NCI-H1105 (cell line): ENCODE data around the gene CRISPLD2.
"Not testable (repeated sequence)": the region's sequence is repeated elsewhere in the genome, so short reads cannot be mapped to it uniquely, and the experiment has no call there.

Experiments
- DNase-seq: peaks from one replicate; lab custom pipeline; 2025; lab: John Stamatoyannopoulos, UW

CRISPLD2 gene

GRCh38 chr16:84840687-84841627, 21.2 kb downstream of the CRISPLD2 start:
- DNase-seq: no peak

GRCh38 chr16:84841787-84842300, 22.1 kb downstream of the CRISPLD2 start:
- peak; percentile 77 for DNase-seq

GRCh38 chr16:84842516-84843148, 22.8 kb downstream of the CRISPLD2 start:
- DNase-seq: peak; percentile 42

DNA sequence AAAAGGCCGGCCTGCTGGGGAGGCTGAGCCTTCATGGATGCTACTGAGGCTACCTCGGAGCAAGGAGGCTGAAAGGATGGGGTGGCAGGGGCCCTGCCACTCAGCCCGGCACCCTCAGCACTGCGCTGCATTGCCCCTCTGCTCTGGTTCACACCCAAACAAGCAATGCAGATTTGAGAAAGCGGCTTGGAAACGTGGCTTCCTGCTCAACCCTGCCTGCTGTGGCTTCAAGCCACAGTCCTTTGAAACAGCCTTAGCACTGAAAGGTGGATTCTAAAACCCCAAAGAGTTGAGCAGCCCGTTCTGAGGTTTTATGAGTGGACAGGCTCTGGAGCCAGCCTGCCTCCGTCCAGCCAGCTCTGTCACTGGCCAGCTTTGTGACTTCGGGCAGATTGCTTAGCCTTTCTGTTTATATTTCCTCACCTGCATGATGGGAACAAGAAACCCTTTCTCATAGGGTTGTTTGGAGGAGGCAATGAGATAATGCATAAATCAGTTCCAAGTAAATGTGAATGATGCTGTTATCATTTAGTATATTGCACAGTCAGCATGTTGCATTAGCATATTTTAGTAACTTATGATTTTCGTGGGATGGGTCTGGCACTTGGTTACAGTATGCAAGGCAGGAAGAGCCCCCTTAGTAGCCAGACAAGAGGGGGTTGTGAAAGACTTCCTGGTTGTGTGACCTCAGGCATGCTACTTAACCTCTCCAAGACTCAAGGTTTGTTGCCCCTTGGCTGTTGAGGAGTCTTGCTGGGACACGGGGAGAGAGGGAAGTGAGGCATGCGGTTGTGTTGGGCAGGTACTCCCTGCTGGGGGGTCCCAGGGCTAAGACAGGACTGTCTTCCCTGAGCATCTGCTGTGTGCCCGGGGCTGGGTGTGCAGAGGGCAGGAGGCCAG, 23.6 kb downstream of the CRISPLD2 start:
- DNase-seq: no peak

GRCh38 chr16:84844049-84844350, 24.2 kb downstream of the CRISPLD2 start:
- DNase-seq: peak; percentile 55

- no peak for DNase-seq
Measured at GRCh38 chr16:84844559-84845495, 25.0 kb downstream of the CRISPLD2 start.

DNA sequence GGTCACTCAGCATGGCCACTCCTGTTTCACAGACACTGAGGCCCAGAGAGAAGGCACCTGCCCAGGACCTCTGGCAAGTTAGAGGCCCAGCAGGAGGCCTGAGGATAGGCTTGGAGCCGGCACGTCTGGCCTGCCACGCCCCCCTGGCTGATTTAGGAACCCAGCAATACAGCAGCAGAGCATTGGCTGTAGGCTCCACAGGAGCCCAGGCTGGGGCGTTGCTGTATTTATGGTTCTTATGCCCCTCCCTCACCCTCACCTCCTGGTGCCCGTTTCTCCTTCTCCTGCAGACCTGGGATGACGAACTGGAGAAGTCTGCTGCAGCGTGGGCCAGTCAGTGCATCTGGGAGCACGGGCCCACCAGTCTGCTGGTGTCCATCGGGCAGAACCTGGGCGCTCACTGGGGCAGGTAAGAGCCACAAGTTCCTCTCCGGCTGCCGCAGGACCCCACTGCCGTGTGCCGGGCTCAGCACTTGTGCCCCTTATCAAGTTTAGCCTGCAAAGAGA, 25.8 kb downstream of the CRISPLD2 start:
- DNase-seq: no peak

- no peak for DNase-seq
Measured at GRCh38 chr16:84847564-84848355, 28.0 kb downstream of the CRISPLD2 start.

DNA sequence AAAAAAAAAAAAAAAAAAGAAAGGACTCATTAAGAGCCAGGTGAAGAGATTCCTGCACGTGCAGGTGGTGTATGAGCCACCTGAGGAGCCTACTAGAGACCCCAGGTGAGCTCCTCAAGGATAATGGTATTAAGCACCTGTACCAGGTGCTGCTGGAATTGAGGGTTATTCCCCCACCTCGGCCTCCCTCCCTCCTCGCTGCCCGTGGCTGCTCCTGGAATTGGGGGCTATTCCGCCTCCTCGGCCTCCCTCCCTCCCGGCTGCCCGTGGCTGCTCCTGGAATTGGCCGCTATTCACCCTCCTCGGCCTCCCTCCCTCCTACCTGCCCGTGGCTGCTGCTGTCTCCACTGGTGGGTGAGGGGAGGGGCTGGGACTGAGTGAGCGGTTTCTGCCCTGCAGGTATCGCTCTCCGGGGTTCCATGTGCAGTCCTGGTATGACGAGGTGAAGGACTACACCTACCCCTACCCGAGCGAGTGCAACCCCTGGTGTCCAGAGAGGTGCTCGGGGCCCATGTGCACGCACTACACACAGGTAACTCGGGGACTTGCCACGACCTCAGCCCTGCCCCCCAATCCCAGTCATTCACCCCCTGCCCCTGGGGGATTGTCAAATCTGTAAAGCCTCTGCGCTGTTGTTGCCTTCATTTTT, 29.3 kb downstream of the CRISPLD2 start:
- no peak for DNase-seq

DNA sequence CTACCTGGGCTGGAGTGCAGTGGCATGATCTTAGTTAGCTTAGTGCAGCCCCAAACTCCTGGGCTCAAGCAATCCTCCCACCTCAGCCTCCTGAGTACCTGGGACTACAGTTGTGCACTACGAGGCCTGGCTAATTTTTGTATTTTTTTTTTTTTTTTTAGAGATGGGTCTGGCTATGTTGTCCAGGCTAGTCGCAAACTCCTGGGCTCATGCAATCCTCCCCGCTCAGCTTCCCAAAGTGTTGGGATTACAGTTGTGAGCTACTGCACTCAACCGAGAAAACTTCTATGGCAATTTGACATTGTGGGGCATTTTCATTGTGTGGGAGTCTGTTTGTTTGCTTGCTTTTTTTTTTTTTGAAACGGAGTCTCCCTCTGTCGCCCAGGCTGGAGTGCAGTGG, 30.0 kb downstream of the CRISPLD2 start:
- DNase-seq: no peak

DNA sequence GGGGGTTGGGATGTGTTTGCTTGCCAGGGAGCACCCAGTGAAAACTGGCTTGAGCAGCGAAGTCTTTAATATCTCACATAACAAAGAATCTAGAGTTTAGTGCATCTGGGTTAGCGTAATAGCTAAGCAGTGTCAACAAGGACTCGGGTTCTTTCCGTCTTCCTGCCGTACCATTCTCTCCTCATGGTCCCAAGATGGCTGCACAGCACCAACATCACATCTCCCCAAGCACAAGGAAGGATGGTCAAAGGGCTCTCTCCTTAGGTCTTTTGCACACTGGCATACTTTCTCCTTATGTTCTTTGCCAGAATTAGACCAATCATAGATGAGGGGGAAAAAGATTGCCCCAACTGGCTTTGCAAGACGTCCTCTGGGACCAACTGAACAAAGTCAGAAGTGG, 30.9 kb downstream of the CRISPLD2 start:
- DNase-seq: no peak

DNA sequence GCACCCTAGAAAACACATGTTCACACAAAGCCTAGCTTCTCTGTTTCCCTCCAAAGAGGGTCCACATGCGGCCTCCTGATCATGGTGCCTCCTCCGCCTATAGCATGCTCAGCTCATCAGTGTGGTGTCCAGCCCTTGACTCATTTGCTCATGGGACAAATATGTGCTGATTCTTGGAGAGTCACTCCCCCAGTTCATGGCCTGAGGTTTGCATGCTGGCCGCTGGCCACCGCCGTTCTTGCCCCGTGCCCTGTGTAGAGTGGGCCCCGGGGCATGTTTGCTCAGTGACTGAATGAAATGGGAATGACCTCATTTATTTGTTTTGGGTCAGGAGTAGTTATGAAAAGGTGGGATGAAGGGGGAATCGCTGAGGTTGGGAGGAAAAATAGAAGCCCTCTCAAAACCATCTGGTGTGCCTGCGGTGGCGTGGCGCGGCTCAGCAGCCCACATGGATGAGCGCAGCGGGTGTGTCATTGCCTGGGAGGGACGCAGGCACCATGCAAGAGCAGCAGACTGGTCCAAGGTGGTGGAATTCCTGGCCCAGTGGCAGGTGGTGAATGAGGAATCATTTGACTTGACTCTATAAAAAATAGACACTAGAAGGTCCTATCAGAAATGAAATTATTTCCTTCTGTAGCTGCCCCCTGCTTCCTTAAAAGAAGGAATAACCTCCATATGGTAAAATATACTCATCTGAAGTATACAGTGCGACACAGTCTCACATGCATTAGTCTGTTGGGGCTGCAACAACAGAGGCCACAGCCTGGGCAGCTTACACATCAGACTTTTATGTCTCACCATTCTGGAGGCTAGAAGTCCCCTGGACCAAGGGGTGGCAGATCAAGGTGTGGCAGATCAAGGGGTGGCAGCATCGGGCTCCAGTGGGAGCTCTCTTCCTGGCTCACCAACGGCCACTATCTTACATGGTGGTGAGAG, 31.7 kb downstream of the CRISPLD2 start:
- no peak for DNase-seq

- no peak for DNase-seq
Measured at GRCh38 chr16:84853534-84853933, 33.7 kb downstream of the CRISPLD2 start.

DNA sequence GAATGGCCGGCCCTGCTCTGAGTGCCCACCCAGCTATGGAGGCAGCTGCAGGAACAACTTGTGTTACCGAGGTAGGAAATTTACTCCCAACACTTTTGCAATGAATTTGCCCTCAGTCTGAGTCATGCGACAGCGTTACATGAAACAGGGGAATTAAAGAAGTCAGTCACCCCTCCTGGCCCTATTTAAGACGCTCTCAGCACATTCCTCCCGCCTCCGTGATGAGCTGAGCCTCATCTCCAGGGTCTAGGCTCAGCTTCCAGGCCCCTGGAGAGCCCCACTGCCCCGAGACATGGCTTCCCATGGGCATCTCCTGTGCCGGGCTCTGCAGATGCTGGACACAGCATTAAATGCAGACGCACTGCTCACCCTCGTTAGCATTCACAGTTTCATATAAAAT, 35.0 kb downstream of the CRISPLD2 start:
- DNase-seq: no peak

DNA sequence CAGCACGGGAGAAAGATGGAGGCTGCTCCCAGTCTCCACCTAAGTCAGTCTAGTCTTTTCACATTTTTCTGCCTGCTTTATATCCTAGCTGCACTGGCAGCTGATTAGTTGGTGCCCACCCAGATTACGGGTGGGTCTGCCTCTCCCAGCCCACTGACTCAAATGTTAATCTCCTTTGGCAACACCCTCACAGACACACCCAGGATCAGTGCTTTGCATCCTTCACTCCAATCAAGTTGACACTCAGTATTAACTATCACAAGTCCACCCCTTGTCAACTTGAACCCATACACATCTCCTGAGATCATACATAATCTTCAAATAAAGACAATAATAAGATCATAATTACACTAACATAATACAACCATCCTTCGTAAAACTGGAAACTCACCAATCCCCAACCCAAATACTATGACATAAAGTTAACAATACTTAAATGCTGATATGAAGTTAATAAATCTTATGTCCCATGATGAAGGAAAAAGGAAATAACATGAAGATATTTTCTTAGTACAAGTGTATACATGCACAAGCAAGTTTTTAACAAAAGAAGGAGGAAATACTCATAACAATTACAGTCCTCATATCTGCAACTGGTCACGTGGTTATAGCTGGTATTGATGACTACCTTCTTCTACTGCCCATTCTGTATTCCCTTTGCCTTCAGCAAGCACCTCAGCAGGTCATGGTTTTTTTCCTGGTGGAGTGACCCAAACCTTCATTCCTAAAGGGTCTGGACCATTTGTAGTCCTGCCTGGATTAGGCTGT, 35.8 kb downstream of the CRISPLD2 start:
- DNase-seq: not testable (repeated sequence)

GRCh38 chr16:84856203-84856581, 36.4 kb downstream of the CRISPLD2 start:
- not testable (repeated sequence) for DNase-seq

DNA sequence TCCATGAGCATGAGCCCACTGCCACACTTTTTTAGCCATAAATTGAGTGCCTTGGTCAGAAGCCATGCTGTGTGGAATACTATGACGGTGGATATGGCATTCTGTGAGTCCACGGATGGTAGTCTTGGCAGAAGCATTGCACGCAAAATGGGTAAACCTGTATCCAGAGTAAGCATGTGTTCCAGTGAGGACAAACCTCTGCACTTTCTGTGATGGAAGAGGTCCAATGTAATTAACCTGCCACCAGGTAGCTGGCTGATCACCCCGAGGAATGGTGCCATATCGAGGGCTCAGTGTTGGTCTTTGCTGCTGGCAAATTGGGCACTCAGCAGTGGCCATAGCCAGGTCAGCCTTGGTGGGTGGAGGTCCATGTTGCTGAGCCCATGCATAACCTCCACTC, 37.0 kb downstream of the CRISPLD2 start:
- not testable (repeated sequence) for DNase-seq

DNA sequence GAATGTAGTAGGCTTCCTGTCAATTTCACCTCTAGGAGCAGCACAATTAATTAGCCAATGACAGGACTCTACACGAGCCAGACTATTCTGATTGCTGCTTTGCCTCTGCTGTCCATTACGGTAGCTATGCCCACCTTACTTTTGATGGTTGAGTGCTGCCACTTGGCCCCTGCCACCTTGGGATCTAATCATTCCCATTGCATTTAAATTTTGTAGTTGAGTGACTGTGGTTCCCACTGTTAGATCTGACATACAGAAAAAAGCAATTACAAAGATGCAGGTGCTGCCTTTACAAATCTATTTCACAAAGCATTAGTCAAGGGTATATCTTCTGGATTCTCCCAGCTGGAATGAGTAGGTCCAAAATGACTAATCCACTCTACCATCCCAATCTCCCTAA, 39.9 kb downstream of the CRISPLD2 start:
- no peak for DNase-seq
